AG09309 (cell line): ENCODE measurements around the gene VRK1.

Experiments used
- DNase-seq: peaks from one replicate; pipeline ENCODE4 v3.0.0-alpha.2; 2010; ENCODE audit warnings: low read depth
- H3K4me3 ChIP-seq: 2 replicates; pipeline ENCODE4 v1.5.1; 2011; ENCODE audit warnings: mild to moderate bottlenecking, low read depth, low read length, moderate library complexity; ENCODE audit not compliant: control insufficient read depth
- TF ChIP-seq, protein P1 (sequence below): IDR thresholded peaks from 2 replicates; pipeline ENCODE4 v1.5.1; 2011; ENCODE audit warnings: mild to moderate bottlenecking, low read depth, low read length, inconsistent platforms; ENCODE audit not compliant: insufficient read depth, control insufficient read depth; ENCODE audit errors: missing control alignments

VRK1 gene

DNA sequence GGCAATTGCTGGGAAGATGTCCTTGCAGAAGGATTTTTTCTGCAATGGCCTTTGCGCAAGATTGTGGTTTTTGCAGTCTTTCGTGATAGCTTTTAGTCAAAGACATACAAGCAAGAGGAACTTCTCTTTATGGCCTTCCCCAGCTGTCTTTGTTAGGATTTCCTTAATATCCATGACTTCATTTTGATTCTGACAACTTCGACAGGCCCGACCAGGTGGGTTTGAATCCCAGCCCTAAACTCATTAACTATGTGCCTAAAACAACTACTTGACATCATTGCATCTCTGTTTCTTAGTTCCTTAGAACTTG is 13.3 kb upstream of the VRK1 start:
- H3K4me3 ChIP-seq = no peak overlapping the region
- DNase-seq = no peak

GRCh38 chr14:96790186-96790585 is 7.0 kb upstream of the VRK1 start:
- DNase-seq = no peak
- TF ChIP-seq, protein P1, sequence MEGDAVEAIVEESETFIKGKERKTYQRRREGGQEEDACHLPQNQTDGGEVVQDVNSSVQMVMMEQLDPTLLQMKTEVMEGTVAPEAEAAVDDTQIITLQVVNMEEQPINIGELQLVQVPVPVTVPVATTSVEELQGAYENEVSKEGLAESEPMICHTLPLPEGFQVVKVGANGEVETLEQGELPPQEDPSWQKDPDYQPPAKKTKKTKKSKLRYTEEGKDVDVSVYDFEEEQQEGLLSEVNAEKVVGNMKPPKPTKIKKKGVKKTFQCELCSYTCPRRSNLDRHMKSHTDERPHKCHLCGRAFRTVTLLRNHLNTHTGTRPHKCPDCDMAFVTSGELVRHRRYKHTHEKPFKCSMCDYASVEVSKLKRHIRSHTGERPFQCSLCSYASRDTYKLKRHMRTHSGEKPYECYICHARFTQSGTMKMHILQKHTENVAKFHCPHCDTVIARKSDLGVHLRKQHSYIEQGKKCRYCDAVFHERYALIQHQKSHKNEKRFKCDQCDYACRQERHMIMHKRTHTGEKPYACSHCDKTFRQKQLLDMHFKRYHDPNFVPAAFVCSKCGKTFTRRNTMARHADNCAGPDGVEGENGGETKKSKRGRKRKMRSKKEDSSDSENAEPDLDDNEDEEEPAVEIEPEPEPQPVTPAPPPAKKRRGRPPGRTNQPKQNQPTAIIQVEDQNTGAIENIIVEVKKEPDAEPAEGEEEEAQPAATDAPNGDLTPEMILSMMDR = no peak
- H3K4me3 ChIP-seq = no peak overlapping the region

More for the DNA sequence above, 13.3 kb upstream of the VRK1 start:
- TF ChIP-seq, protein P1 = no peak

- TF ChIP-seq, protein P1 = no peak
- no peak overlapping the region for H3K4me3 ChIP-seq
- DNase-seq = no peak
Observed at GRCh38 chr14:96790706-96791105, 6.5 kb upstream of the VRK1 start.

DNA sequence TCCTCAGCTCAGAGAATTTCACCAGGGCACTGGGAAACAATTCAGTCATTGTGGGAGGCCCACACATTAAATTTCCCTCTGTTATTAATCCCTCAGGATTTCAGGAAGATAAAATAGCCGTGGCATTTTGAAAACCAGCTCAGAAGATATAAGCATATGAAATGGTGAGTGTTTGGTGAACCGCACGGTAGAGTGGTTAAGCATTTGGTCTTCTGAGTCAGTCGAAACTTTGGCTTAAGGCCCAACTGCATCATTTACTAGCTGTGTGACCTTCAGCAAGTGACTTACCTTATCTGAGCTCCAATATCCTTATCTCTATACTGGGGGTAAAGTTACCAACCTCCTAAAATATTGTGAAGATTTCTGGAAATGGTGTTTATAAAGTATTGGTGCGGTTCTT is 5.2 kb upstream of the VRK1 start:
- H3K4me3 ChIP-seq = no peak overlapping the region
- TF ChIP-seq, protein P1 = no peak
- DNase-seq = no peak

GRCh38 chr14:96792591-96792990 is 4.6 kb upstream of the VRK1 start:
- no peak overlapping the region for H3K4me3 ChIP-seq
- no peak for DNase-seq
- TF ChIP-seq, protein P1 = no peak

- TF ChIP-seq, protein P1 = no peak
- DNase-seq = no peak
- H3K4me3 ChIP-seq = no peak overlapping the region
Observed at GRCh38 chr14:96793547-96793946, 3.6 kb upstream of the VRK1 start.

GRCh38 chr14:96795109-96795828 is 1.9 kb upstream of the VRK1 start:
- no peak for DNase-seq

More at GRCh38 chr14:96795109-96795828, 1.9 kb upstream of the VRK1 start:
- TF ChIP-seq, protein P1 = no peak
- no peak overlapping the region for H3K4me3 ChIP-seq
